A673 (cell line): Measurements from ENCODE around the gene ABR. TPM values are rescaled to one million over a fixed set of nuclear protein-coding genes. Genes with fewer than 3 reads are reported as not detected.
"Not testable (repeated sequence)": the region's sequence is repeated elsewhere in the genome, so short reads cannot be mapped to it uniquely, and the experiment has no call there.

Experiments
- BruUV-seq: library from RNA; stranded (reverse); fragments of 400-500 nt; replicated peaks from 2 replicates; lab custom pipeline; 2021; lab: Mats Ljungman, UMichigan
- CTCF ChIA-PET: fragments of 300-600 bp; sonication (Branson Sonifier 250); formaldehyde crosslinking; loops from one replicate; lab custom pipeline; 2022; ENCODE audit warnings: antibody characterized with exemption; lab: Charles Lee
- POLR2A ChIA-PET: fragments of 300-600 bp; sonication (Branson Sonifier 250); formaldehyde crosslinking; loops from one replicate; lab custom pipeline; 2022; ENCODE audit warnings: antibody characterized with exemption; ENCODE audit not compliant: low non-redundant PET; lab: Charles Lee
- DNase-seq: peaks from one replicate; pipeline ENCODE4 v3.0.0-alpha.2; 2015; ENCODE audit warnings: low spot score
- H3K27ac ChIP-seq: fragments of 200-600 bp; sonication (generic); 2 replicates; pipeline ENCODE4 v1.5.1; 2016; ENCODE audit warnings: mixed run types, low read depth, mild to moderate bottlenecking, mixed read lengths, antibody characterized with exemption, low read length; ENCODE audit not compliant: poor library complexity, severe bottlenecking
- H3K27me3 ChIP-seq: fragments of 200-600 bp; sonication (generic); replicated peaks from 2 replicates; pipeline ENCODE4 v1.6.1; 2017; ENCODE audit warnings: mixed run types, low read depth, mild to moderate bottlenecking, mixed read lengths, antibody characterized with exemption, low read length; ENCODE audit not compliant: insufficient read depth, poor library complexity
- H3K36me3 ChIP-seq: fragments of 200-600 bp; sonication (generic); 2 replicates; pipeline ENCODE4 v1.6.1; 2016; ENCODE audit warnings: mixed run types, mild to moderate bottlenecking, mixed read lengths, antibody characterized with exemption, low read length; ENCODE audit not compliant: insufficient read depth, poor library complexity, severe bottlenecking
- H3K4me1 ChIP-seq: fragments of 200-600 bp; sonication (generic); 2 replicates; pipeline ENCODE4 v1.6.1; 2017; ENCODE audit warnings: mixed run types, mild to moderate bottlenecking, mixed read lengths, antibody characterized with exemption, low read length; ENCODE audit not compliant: insufficient read depth, poor library complexity, severe bottlenecking
- H3K4me3 ChIP-seq: fragments of 200-600 bp; sonication (generic); 2 replicates; pipeline ENCODE4 v1.5.1; 2016; ENCODE audit warnings: low read depth, mixed run types, mild to moderate bottlenecking, mixed read lengths, low read length; ENCODE audit not compliant: poor library complexity, severe bottlenecking
- H3K9me3 ChIP-seq: fragments of 200-600 bp; sonication (generic); 2 replicates; pipeline ENCODE4 v1.6.1; 2016; ENCODE audit warnings: mixed run types, low read depth, mild to moderate bottlenecking, mixed read lengths, antibody characterized with exemption, low read length; ENCODE audit not compliant: poor library complexity, severe bottlenecking
- CTCF ChIP-seq: fragments of 300-800, 200-600 bp; sonication (generic); conservative IDR thresholded peaks from 2 replicates; pipeline ENCODE4 v1.5.1; 2017; ENCODE audit warnings: low read depth, mild to moderate bottlenecking, antibody characterized with exemption, low read length, moderate library complexity, mixed read lengths
- EZH2 ChIP-seq: fragments of 200-600 bp; sonication (generic); IDR thresholded peaks from 2 replicates; pipeline ENCODE4 v1.6.1; 2017; ENCODE audit warnings: borderline replicate concordance, low read depth, mild to moderate bottlenecking, mixed read lengths, antibody characterized with exemption, low read length; ENCODE audit not compliant: poor library complexity, severe bottlenecking
- intact Hi-C: fragments of 100-400 bp; cut with micrococcal nuclease; formaldehyde crosslinking; loops from one replicate; pipeline ENCODE4 v1.10.0; 2022; ENCODE audit not compliant: unreplicated experiment
- total RNA-seq: library from RNA; stranded (reverse); gene quantifications from 2 replicates; pipeline ENCODE4 v1.2.3, GENCODE V29; 2021

Gene ABR
- total RNA-seq, 1 experiment from 2014 or later = 47.6 TPM

- ChIA-PET POLR2A (no interaction called here), CTCF (interaction anchor here (1.0 kb wide), 1 partner anchor 16 kb away, joined by 3 read pairs; no protein-coding TSS in a partner anchor)
- peak; percentile 90 for DNase-seq
- intact Hi-C loops = no loop called here
- H3K27ac ChIP-seq = peak overlapping the region; percentile 85
- peak overlapping the region; percentile 60 for H3K4me3 ChIP-seq
- no peaks in the 10 kb centered on the region for H3K36me3 ChIP-seq
- TSS peak; percentile 89 for BruUV-seq
- H3K4me1 ChIP-seq = no peaks in the 10 kb centered on the region
- no peaks in the 10 kb centered on the region for H3K9me3 ChIP-seq
- TF ChIP-seq EZH2 (no peak), CTCF (no peak)
- no peaks in the 10 kb centered on the region for H3K27me3 ChIP-seq
Observed at GRCh38 chr17:1203111-1203966, 23.6 kb upstream of the ABR start.

GRCh38 chr17:1202291-1202690 is 22.5 kb upstream of the ABR start:
- no peak for TF ChIP-seq EZH2
- TF ChIP-seq CTCF = no peak
- no peak for DNase-seq
- no TSS peak for BruUV-seq
- ChIA-PET CTCF (no interaction called here), POLR2A (interaction anchor here (0.6 kb wide), 1 partner anchor 621 kb away, joined by 4 read pairs; no protein-coding TSS in a partner anchor)
- intact Hi-C loops = no loop called here
- H3K27me3 ChIP-seq = no peaks in the 10 kb centered on the region
- no peak overlapping the region for H3K4me3 ChIP-seq
- H3K36me3 ChIP-seq = no peaks in the 10 kb centered on the region
- H3K9me3 ChIP-seq = no peaks in the 10 kb centered on the region
- H3K4me1 ChIP-seq = no peaks in the 10 kb centered on the region
- H3K27ac ChIP-seq = no peak overlapping the region

GRCh38 chr17:1201132-1201702 is 21.4 kb upstream of the ABR start:
- ChIA-PET CTCF (no interaction called here), POLR2A (no interaction called here)
- intact Hi-C loops = no loop called here
- Histone ChIP-seq H3K27me3 (no peaks in the 10 kb centered on the region), H3K36me3 (no peaks in the 10 kb centered on the region), H3K9me3 (no peaks in the 10 kb centered on the region), H3K27ac (no peak overlapping the region), H3K4me1 (no peaks in the 10 kb centered on the region), H3K4me3 (no peak overlapping the region)
- no TSS peak for BruUV-seq
- TF ChIP-seq EZH2 (no peak), CTCF (no peak)
- DNase-seq = no peak

- BruUV-seq, intact Hi-C loops, POLR2A ChIA-PET, H3K27ac ChIP-seq, H3K4me3 ChIP-seq, H3K27me3 ChIP-seq, H3K4me1 ChIP-seq, H3K36me3 ChIP-seq, CTCF ChIA-PET, H3K9me3 ChIP-seq, DNase-seq: not testable (repeated sequence)
Observed at GRCh38 chr17:1199271-1199743, 19.5 kb upstream of the ABR start.
